Activated CD4-positive, alpha-beta T cell treated with anti-CD3 and anti-CD28 coated beads, Interleukin-2, amount 50 U/mL, for 1 hour (primary cell): ENCODE measurements around the gene ZNF580.

Experiments used
- DNase-seq: peaks from one replicate; pipeline ENCODE4 v3.0.0-alpha.2; 2020

Gene ZNF580

GRCh38 chr19:55679343-55680257 is 38.8 kb downstream of the ZNF580 start:
- no peak for DNase-seq

GRCh38 chr19:55680339-55681130 is 39.7 kb downstream of the ZNF580 start:
- DNase-seq: no peak

- no peak for DNase-seq
These were observed 40.6 kb downstream of the ZNF580 start for GRCh38 chr19:55681131-55682092.

- no peak for DNase-seq
These were observed 42.9 kb downstream of the ZNF580 start for GRCh38 chr19:55683449-55684261.

- DNase-seq: no peak
These were observed 44.3 kb downstream of the ZNF580 start for GRCh38 chr19:55684946-55685681.

- DNase-seq: no peak
These were observed 45.0 kb downstream of the ZNF580 start for GRCh38 chr19:55685776-55686175.

GRCh38 chr19:55686311-55687050 is 45.7 kb downstream of the ZNF580 start:
- DNase-seq: no peak

DNA sequence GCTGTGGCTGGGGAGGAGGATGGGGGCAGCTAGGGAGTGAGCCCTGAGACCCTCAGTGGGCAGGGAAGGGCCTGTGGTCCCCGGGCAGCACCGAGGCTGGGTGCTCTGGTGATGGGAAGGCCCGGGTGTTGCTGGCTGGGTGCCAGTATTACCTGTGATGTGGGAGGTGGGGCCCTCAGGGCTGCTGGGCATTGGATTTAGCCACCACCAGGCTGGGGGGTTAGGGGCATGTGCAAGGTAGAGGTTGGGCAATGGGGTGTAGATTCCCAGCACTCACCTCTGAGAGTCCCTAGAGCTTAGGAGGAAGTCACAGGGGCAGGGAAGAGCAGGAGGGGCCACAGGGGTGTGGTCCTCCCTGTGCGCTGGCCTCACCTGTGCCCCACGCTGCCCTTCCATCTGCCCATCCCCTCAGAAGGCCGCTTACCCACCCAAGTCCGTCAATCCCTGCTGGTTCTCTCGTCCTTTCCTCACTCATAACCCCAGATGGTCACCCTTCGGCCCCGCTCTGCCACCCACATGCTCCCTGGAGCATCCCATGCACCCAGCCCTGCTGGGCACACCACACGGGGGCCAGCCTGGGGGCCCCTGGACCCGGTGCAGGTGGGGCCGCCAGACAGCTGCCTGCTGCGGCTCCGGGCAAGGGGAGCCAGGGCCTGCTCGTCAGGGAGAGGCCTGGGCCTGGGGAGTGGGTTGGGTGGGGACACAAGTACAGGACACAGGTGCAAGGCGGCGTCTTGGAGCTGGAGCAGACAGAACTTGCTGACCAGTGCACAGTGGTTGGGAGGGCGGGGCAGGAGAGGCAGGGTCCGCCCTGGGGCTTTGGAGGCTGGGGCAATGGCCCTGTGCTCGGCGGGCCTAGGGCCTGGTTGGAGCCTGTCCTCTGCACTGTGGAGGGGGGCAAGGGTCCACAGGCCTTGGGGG is 46.7 kb downstream of the ZNF580 start:
- no peak for DNase-seq

DNA sequence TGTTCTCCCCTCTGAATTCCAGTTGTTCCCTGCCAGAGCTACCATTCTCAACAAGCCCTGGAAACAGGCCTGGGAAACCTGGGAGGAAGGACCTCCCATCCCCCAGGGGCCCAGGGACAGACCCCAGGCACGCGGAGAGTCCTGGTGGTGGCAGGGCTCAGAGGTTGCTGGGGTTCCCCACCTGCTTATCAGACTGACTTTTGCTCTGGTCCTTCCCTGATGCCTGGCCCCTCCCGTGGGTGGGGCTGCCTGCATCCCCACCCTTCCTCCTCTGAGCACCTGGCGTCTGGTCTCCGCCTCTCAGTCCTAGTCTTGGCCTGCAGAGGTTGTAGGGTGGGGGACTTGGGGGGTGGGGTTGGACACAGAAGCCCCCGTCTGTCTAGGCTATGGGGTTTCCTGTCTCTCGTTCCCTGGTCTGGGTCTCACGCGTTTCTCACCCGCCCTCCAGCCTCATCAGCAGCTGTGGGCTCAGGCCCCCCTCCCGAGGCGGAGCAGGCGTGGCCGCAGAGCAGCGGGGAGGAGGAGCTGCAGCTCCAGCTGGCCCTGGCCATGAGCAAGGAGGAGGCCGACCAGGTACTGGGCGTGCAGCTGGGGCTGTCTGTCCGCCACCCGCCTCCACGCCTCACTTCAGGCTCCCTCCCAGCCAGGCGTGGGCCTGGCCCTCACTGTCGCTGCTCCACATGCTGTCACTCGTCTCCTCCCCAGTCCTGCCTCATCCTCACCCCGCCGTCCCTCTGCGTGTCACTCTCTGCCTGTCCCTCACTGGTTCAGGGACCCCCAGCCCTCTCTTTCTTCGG is 47.8 kb downstream of the ZNF580 start:
- no peak for DNase-seq

GRCh38 chr19:55689411-55690108 is 48.8 kb downstream of the ZNF580 start:
- no peak for DNase-seq

GRCh38 chr19:55690109-55690768 is 49.4 kb downstream of the ZNF580 start:
- DNase-seq: no peak

GRCh38 chr19:55690769-55691545 is 50.2 kb downstream of the ZNF580 start:
- no peak for DNase-seq

GRCh38 chr19:55691561-55692481 is 51.0 kb downstream of the ZNF580 start:
- DNase-seq: no peak

GRCh38 chr19:55692681-55693081 is 51.9 kb downstream of the ZNF580 start:
- no peak for DNase-seq
